ENCODE measurements around the gene SRGAP2.
A peak's percentile ranks its signal among the peaks of the same experiment; 100 is the strongest.
"Not testable (repeated sequence)": the region's sequence is repeated elsewhere in the genome, so short reads cannot be mapped to it uniquely, and the experiment has no call there.

Gene SRGAP2

DNA sequence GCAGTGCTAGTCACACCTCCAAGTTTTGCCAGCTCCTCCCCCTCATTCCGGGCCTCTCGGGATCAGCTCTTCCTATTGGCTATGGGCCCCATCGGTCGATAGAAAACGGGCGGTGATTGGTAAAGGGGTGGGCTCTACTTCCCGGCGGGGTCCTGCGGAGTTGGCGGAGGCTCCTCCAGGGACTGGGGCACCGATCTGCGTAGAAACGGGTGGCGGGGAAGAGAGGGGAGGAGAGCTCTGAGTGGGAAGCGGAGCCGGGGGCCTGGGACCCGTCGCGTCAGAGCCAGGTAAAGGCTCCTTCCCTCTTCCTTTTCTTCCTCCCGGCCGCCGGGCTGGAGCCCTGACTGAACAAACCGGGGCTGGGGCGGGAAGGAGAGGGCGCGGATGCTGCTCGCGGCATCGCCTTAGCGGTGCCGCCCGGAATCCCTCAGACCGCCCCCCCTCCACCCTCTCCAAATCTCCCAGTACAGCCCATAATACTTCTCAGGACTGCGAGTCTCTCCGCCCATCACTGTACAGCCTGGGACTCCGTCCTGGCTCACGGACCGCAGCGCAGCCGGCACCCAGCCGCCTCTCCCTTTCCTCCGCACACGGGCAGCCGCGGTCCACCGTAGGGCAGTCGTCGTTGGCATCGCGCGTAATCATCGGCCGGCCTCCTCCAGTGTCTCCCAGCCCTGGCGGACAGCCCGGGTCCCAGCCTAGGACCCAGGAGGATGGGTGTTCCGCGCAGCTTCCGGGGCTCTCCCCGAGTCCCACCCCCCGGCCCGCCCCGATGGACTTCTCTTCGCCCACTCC, at the start of gene SRGAP2:
TSS of gene SRGAP2 (plus strand) at position 178 of the 795 bp plus-strand sequence. CDS start 2,430 bp downstream, outside the sequence.
- peak; percentile 12 for DNase-seq

DNA sequence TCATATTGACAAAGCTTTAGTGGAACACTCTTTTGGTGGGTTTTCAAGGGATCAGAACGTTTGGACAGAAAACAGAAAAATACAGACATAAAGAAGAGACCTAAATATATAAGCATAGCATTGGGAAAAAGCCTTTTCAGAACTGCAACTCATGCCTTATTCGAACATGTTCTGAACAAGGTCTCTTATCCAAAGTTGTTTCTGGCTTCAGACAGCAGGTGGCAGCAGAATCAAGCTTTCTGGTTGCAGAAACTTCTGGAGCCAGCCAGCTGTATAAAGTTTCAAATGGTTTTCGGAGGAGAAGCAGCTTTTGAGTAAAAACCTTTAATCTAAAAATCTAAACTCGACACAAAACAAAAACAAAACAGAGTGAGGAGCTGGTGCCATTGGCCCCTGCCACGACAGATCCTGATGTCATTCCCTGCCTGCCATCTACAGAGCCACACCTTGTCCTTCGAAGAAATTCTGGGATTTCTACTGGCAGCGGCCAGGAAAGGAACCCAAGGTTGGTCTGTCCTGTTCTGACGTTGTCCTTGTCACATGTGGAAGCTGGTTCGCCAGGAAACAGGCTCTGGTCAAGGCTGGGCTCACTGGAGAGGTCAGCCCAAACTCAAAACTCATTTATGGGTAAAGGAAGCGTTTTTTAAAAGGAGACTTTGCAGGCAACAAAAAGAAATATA, 35.9 kb upstream of the SRGAP2 start:
- not testable (repeated sequence) for DNase-seq

DNA sequence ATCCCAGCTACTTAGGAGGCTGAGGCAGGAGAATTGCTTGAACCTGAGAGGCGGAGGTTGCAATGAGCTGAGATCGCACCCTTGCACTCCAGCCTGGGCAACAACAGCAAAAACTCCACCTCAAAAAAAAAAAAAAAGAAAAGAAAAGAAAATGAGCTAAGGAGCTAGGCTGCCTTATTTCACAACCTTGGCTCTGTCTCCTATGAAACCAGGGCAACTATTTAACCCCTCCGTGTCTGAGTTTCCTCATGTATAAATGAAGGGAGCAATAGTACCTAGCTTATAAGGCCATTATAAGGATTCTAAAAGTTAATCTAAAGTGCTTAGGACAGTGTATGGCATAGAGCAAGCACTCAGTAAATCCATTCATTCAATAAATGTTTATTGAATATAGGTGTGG, 33.5 kb upstream of the SRGAP2 start:
- DNase-seq, result not testable (repeated sequence)

DNA sequence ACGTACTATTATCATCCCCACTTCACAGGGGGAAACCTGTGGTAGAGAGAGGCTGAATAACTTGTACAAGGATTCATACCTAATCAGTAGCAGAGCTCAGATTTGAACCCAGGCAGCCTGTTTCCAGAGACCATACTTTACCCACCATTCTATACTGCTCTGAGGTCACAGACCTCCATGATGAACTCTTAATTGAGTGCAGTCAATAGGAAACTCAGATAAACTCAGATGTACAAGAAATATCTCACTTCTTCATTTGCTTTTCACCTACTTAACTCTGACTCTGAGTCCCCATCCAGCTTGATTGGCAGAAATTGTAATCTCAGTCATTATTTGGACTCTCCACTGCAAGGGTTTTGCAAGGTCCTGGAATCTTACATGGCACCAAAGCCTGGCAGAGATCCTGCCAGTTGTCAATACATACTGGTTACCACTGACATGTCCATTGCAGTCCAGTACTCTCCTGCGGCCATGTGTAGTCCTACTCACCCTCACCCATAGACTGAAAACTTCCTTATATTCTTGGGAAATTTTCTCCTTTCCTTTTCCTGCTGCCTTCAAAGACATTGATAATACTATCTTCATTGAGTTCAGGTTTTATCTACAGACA, 30.1 kb upstream of the SRGAP2 start:
- not testable (repeated sequence) for DNase-seq

DNA sequence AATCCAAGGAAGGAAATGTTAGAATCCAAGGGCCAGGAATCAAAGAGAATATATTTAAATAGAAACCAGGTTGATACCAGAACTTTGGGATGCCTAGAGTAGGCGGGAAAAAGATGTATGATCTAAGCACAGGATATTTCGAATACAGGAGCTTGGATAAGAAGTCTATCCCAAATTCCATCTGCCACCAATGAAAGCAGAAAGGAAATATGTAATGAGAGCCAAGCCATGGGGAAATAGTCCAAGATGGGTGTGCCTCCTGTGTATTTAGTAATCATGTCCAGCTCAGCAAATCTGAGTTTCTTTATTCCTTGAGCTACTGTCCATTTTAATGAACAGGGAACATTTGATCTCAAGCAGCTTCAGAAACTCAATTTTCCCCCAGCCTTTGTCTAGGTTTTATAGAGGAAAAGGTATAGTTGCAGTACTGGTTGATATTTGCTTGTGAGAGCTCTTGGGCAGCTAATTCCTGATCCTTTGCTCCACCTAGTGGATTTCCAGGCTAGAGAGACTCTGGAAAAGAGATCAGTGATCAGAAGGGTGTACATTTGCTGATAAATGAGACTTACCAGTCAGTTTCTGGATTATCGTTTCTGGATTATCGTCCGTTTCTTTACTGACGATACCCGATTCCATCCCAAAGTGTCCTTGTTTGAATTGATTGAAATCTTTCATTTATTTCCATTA, 29.0 kb upstream of the SRGAP2 start:
- not testable (repeated sequence) for DNase-seq

DNA sequence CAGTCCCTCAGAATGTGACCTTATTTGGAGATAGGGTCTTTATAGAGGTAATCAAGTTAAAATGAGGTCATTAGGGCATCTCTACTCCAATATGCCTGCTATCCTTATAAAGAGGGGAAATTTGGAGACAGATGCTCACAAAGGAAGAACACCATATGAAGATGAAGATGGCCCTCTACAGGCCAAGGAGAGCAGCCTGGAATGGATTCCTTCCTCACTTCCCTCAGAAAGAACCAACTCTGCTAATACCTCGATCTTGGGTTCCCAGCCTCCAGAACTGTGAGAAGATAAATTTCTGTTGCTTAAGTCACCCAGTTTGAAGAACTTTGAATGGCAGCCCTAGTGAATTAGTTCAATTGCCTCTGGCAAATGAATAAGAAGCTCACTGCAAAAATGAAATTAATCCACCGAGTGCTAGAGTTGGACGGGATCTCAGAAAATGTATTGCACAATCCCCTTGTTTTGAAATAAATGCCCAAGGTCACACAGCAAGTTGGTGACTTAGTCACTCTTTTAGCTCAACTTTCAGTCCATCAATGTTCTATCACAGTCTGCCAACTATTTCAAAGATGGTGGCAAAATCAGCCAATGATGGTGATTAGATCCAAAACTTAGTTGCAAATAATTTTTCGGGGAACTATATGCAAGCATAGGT, 27.8 kb upstream of the SRGAP2 start:
- not testable (repeated sequence) for DNase-seq

DNA sequence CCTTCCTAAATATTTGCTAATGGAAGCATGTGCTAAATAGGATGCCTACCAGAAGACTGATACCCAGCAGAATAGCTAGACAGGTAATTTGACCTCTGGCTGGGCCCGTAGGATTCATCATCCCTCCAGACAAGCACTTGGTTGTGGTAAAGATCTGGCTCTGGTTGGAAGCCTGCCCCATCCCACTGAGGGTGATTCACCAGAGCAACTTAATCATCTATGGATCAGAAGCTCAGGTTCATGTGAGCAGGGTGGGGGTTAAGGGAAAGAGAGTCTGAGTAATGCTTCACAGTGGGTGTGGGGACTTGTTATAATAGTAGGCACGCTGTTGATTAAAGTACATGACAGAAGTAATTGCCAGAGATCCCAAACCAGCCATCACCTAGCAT, 27.2 kb upstream of the SRGAP2 start:
- not testable (repeated sequence) for DNase-seq

DNA sequence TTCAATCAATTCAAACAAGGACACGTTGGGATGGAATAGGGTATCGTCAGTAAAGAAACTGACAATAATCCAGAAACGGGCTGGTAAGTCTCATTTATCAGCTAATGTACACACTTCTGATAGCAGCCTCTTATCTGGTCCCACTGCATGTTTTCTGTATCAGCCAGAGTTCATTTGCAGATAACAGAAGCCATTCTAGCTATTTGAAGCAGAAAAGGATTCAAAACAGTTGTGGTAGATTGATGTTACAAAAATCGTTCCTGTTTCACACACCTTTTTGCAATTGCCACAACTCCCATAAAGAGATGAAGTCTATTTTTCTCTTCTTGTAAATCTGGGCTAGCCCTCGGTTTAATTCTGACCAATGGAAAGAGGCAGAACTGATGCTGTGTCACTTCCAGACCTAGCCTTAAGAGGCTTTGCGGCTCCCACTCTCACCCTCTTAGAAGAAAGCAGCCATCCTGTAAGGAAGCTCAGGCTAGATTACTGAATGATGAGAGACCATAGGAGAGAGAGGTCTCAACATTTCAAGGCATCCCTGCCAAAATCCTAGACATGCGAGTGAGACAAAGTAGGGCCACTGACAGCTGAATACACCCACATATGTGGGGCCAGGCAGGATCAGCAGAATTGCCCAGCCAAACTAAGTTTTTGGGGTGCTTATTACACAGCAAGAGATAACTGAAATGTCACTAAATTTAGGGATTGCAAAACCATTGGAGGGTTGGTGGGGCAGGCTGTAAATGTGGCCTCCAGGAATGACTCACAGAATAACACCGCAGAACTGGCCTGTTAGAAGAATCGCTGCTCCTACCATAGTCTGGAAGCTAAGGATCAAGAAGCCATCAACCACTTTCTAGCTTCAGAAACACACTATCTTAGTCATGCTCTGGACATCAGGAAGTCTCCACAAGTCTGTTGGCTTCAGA, 25.0 kb upstream of the SRGAP2 start:
- DNase-seq, result not testable (repeated sequence)

DNA sequence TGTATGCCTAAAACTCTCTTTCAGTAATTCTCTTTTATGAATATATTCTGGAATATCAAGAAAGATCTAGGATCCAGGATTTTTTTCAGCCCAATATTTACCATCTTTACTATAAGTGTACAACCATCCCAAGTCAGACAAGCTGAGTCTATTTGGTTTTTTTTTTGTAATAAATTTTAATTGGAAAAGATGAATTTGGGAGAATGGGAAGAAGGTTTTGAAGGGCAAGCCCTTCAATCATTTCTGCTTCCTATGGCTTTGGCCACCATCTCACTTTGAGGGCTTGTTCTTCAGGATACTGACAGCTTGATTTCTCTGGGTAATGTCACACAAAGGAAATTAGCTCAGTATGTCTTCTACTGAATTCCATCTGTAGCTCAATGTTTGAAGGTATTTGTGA, 23.7 kb upstream of the SRGAP2 start:
- not testable (repeated sequence) for DNase-seq

DNA sequence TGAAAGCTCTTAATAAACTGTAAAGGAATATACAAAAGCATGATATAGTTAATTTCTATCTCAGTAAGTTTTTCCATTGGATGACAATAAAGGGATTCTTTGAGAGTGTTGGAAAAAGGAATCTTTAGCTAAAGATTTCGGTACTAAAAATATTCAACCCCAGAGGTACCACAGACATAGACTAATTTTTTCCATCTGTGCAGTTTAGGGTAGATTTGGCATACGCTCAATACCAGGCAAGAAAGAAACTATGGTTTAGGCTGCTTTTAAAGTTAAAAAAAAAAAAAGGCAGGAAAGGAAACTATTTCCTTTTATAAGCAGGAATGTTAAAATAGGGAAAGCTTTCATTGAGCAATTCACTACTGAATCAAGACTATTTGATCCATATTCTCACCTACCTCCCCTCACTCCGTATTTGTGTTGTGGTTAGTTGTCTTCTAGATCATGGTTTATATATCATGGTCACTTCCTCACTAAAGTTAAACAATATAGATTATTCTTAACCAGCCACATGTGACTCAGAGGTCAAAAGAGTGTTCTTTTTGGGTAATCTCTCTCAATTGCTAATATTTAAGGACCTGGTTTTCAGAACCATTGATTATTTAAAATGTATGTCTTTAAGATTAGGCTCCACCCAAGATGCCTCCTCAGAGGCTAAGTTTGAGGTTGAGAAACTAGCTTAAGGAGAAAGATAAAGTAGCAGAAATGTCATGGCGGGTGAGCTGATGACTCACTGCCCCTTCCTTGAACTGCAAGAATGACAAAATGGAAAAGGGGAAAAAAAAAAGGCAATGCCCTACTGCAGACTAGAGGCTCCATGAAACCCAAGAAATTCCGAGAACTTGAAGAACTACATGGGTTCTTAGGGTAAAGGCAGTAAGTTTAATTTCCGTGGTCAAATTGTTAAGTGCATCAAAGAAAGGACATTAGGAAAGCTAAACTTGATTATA, 20.7 kb upstream of the SRGAP2 start:
- DNase-seq, result not testable (repeated sequence)

DNA sequence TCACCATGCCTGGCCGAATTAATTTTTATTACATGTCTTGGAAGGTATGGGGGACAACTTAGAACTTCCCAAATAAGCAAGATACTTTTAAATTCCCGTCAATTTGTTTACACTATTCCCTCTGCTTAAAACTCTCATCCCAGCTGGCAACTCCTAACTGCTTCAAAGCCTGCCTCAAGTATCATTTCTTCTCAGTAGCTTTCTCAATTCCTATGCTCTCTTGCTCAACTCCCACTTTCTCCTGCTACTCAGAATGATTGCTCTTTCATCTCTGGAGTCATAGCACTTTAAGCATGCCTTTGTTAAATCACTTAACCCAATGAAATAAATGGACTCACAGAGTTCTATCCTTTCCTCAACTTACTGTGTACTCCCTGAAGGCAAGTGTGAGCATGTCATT, 19.6 kb upstream of the SRGAP2 start:
- not testable (repeated sequence) for DNase-seq

DNA sequence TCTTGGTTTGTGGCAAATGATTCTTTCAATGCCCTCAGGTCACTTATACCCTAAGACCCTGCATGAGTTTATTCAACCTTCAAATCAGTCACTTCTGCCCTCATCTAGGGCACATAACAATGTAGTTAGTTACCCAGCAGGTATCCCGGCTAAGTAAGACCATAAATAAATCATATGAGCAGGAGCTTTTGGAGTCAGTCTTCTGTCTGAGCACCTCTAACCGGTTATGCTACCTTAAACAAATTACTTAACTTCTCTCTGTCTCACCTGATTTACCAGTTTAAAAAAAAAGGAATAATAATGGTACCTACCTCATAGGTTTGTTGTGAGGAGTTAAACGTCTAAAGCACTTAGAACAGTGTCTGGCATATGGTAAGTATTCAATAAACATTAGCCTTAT, 17.6 kb upstream of the SRGAP2 start:
- DNase-seq, result not testable (repeated sequence)

DNA sequence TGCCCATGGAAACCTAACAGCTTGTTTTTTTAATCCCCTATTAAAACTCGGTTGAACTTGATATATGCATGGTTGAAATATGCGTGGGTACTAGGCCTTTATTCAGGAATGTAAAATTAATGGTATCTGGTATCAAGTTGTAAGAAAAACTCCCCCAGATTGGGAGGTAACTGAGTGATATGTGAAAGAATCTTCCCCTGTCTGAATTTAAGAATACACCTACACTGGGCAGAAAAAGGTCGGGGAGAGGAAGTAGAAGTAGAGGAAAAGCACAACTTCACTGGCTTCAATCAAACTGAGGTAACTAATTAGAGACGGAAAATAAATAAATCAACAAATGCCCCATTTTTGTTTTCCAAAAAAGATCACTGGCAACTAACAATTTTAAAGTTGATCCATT, 16.5 kb upstream of the SRGAP2 start:
- not testable (repeated sequence) for DNase-seq

DNA sequence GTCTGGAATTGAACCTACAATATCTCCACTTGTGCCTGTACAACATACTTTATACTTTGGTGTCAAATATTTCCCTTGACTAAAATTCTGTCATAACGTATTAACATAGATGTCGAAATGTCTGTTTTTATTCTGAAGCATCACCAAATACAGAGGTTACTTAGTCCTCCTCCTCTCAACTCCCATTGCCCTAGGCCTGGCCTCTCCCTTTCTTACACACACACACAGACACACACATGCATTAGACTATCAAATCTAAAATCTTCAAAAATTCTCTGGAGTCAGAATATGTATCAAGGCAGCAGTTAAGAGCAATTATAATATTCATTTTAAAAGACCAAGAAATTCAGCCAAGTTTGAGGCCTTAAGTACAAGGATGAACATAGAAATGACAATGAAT, 8.2 kb upstream of the SRGAP2 start:
- not testable (repeated sequence) for DNase-seq

DNA sequence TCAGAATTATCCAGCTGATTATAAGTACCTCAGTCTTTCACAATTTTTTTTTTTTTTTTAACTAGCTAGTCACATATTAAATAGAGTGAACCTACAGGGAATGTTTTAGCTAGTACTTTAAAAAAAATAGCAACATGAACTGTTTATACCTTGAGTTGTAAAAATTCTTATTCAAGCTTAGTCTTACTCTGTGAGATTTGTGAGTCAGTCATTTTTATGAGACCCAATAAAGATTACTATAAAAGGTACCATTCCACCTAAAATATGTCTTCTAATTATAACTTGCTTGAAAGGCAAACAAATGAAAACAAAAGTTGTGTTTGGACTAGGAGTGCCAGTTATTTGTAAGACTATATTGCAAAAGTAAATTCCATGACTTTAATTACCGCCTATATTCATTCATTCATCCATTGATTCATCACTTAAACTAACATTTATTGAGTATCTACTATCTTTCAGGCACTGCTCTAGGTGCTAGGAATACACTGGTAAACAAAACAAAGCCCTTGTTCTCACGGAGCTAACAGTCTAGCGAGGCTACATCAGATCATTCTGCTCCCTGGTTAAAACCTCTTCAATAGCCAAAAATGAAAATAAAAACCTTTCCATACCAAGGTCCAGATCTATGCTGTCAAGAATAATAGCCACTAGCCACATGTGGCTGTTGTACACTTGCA, 6.5 kb upstream of the SRGAP2 start:
- not testable (repeated sequence) for DNase-seq

DNA sequence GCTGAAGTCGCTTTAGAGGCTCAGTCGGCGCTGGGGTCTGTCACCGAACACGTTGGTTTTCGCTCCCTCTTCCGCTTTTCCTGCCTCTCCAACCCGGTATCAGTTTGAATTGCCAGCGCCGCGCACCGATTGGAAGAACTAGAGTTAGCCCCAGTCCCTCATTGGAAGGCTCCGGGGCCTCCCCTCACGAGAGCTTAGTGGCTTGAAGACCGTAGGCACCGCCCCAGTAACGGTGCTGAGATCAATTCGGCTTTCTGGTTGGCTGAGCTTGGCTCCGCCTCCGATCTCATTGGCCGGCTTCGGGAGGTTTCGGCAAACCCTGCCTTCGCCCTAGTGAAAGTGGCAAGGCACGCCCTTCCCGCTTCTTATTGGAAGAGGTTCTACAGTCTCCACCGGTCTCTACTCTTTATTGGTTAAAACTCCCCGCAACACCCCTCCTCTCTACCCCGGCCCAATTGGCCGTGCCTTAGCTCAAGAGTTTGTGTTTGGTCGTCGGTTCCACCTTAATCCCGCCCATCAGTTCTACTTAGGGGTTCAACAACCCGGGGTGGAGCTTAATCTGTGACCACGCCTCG, 465 bp upstream of the SRGAP2 start, which contains the start of gene FAM72A:
TSS of gene FAM72A (minus strand) at position 51 of the 575 bp plus-strand sequence. CDS start 814 bp downstream, outside the sequence.
- DNase-seq, result peak; percentile 93

DNA sequence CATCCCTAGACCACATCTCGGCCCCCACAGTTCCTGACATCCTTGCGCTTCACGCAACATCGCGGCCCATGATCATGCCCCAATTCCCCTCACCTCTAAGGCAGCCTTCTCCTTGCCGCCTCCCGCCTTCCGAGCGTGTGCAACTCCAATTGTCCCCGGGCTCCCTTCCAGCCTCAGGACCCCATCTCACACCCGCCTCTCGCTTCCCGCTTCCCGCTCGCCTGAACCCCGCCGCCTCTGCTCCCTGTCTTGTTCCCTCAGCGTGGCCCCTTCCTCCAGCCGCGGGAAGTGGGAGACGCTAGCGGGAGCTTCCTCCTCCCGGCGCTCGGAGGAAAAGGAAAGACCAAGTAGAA, 794 bp downstream of the SRGAP2 start:
- not testable (repeated sequence) for DNase-seq

DNA sequence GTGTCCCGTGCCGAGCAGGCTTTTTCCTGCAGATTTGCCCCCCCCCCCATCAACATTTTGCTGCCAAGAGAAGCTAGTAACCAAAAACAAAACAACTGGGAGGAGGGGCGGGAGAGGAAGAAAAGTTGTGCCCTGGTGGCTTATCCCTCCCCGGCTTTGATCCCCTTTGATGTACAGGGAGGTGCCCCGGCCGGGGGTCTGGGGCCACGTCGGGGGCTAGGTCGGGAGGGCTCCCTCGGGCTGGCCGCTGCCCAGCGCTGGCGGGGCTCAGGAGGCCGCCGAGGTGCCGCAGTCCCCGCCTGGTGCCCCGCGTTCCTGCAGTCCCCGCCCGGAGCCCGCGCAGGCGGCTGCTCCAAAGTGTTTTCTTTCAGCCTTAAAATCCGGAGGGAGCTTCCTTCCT, 1.5 kb downstream of the SRGAP2 start:
- not testable (repeated sequence) for DNase-seq

DNA sequence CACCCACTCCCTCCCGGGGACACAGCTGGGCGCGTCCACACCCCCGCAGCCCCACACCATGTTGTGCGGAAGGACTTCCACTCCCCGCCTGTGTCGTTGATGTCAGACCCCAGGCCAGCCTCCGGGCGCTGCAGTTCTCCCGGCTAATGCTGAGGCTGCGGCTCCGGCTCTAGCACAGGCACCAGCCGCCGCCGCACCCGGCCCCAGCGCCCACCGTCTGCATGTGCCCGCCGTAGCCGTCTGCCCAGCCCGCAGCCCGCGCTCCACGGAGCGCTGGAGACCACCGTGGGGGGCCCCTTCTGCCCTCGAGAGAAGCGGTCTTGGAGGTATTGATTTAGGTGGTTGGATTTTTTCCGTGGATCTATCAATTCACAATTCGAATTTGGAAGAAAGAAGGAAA, 2.2 kb downstream of the SRGAP2 start:
- DNase-seq, result not testable (repeated sequence)

Measured in activated CD4-positive, alpha-beta T cell treated with anti-CD3 and anti-CD28 coated beads for 1 hour (primary cell).